Activated naive CD4-positive, alpha-beta T cell treated with anti-CD3 and anti-CD28 coated beads, Interleukin-2, amount 50 U/mL, for 72 hours (primary cell): ENCODE data around the gene ANKRD39. TPM values are rescaled to one million over a fixed set of nuclear protein-coding genes. Genes with fewer than 3 reads are reported as not detected.
"Not testable (repeated sequence)": the region's sequence is repeated elsewhere in the genome, so short reads cannot be mapped to it uniquely, and the experiment has no call there.

Experiments
- ATAC-seq, 2 donors: fragments of 150-1000 bp; cut with Tn5 transposase; 2 replicates each; pipeline ENCODE4 v1.10.0; 2021; ENCODE audit warnings: mild to moderate bottlenecking in 2 of 2, moderate library complexity in 2 of 2
- DNase-seq, 2 donors: peaks; one replicate each; pipeline ENCODE4 v3.0.0; 2021 to 2022; ENCODE audit warnings: low spot score in 2 of 2
- H3K27ac Mint-ChIP-seq, 2 donors: one replicate each; pipeline ENCODE4 v1.8.0; 2022; ENCODE audit warnings: mild to moderate bottlenecking in 2 of 2, mixed read lengths in 2 of 2
- H3K36me3 Mint-ChIP-seq, 2 donors: one replicate each; pipeline ENCODE4 v1.8.0; 2022; ENCODE audit warnings: mixed read lengths in 2 of 2
- H3K9me3 Mint-ChIP-seq, 2 donors: one replicate each; pipeline ENCODE4 v1.8.0; 2022; ENCODE audit warnings: mixed read lengths in 2 of 2
- total RNA-seq, 2 donors: library from RNA; stranded (reverse); gene quantifications; one replicate each; pipeline ENCODE4 v1.2.3, GENCODE V29; 2022

The ANKRD39 gene
- total RNA-seq, 2 donors from 2014 or later = 23.8 to 39.2 TPM

DNA sequence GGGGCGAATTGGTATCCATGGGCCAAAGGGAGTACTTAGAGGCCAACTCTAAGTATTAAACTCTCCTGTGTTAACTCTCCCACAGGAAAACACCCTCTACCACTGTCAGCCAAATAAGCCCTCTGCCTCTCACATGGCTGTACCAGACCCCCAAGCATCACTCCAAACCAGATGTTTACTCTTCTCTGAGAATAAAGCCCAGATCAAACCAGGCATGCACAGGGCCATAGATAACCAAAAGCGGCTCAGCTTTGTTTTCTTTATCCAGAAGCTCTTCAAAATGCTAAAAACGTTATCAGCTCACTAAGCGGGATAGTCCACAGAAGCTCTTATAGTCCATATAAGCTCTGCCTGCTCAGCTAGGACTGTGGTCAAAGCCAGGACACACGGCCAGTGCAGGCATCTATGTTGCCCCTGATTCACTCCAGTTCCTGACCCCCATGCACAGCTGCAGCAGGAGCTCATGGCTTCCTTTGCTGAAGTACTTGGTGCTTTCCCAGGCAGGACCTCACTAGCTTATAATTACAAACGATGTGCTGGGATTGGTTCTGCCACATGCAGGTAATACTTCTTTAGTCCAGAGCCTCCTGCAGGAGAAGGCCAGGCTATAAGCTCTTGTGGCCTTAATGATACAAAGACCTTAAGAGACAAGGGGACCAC is 33.0 kb upstream of the ANKRD39 start:
- no peaks in the 10 kb centered on the region for H3K36me3 Mint-ChIP-seq
- ATAC-seq (no peak), DNase-seq (no peak)
- peak overlapping the region in 1 of 2 donors; percentile 24 for H3K27ac Mint-ChIP-seq
- H3K9me3 Mint-ChIP-seq = no peaks in the 10 kb centered on the region

- DNase-seq (no peak), ATAC-seq (no peak)
- H3K9me3 Mint-ChIP-seq = no peaks in the 10 kb centered on the region
- no peaks in the 10 kb centered on the region for H3K36me3 Mint-ChIP-seq
- H3K27ac Mint-ChIP-seq = no peak overlapping the region
Measured at GRCh38 chr2:96890252-96890651, 32.4 kb upstream of the ANKRD39 start.

DNA sequence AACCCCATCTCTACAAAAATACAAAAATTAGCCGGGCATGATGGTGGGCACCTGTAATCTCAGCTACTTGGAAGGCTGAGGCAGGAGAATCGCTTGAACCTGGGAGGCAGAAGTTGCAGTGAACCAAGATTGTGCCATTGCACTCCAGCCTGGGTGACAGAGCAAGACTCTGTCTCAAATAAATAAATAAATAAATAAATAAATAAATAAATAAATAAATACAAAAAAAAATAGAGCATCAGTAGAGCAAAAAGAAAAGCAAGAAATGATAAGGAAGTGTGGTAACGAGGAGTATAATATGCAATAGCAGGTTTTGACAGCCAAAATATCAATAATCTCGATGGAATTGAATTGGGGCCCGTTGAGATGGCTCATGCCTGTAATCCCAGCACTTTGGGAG is 31.7 kb upstream of the ANKRD39 start:
- H3K36me3 Mint-ChIP-seq, ATAC-seq, DNase-seq, H3K27ac Mint-ChIP-seq, H3K9me3 Mint-ChIP-seq: not testable (repeated sequence)

DNA sequence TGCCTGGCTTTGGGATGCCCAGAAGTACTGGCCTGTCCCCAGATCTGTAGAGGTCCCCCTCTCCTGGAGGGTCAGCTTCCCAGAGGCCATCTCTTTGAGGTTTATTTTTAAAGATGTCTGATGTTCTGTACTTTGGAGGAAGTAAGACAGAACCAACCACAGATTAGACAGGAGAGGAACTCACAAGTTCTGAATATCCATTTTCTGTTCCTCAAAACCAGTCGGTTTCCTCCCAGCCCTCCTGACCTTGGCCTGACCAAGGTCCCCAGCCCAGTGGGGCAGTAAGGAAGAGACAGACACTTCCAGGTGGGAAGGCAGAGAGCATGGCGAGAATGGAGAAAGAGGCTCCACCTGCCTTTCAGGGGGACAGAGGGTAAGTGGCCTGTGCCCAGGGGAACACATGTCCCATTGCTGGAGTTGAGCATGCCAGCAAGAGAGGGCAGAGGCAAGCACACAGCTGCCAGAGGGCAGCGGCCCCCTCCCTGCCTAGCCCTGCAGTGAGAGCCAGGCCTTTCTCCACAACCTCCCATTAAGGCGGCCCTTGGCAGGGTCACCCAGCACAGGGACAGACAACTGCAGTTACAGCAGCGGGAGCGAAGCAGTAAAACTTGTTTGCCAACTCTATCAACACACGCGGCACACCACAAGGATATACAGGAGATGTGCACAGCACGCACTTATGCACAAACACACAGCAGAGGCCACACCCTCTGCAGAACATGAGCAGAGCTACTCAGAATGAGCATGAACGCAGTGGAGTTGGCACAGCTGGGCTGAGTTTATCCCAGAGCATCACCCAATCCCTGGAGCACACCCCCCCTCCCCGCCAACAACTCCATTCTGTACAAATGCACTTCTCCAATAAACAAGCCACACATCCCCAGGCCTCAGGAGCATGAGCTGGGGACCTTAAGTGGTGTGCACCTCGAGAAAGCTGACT is 30.5 kb upstream of the ANKRD39 start:
- ATAC-seq = no peak
- no peak overlapping the region for H3K27ac Mint-ChIP-seq
- no peaks in the 10 kb centered on the region for H3K9me3 Mint-ChIP-seq
- DNase-seq = no peak
- H3K36me3 Mint-ChIP-seq = no peaks in the 10 kb centered on the region

DNA sequence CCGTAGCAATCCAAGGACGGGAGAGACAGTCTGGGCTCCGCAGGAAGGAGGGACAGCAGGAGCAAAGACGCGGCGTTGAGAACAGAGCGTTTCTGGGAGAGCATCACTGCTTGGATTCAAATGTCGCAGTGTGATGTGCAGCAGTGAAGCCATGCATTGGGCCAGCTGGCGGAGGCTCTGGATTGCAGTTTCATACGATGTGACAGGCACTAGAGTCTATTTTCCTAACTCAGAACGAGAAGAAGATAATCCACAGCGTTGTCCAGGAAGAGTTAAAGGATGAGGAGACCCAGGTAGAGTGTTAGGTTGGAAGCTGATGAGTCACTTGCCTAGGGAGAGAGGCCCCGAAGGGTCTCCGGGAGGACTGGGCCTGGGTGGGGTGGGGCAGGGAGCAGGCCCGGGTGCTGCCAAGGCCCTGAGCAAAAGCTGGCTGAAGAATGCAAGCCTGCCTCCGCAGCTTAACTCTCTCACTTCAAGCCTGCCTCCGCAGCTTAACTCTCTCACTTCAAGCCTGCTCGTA is 29.7 kb upstream of the ANKRD39 start:
- Mint-ChIP-seq H3K9me3 (no peaks in the 10 kb centered on the region), H3K36me3 (no peaks in the 10 kb centered on the region), H3K27ac (no peak overlapping the region)
- DNase-seq = no peak
- ATAC-seq = no peak

- no peak for ATAC-seq
- Mint-ChIP-seq H3K36me3 (no peaks in the 10 kb centered on the region), H3K9me3 (no peaks in the 10 kb centered on the region), H3K27ac (peak overlapping the region in 1 of 2 donors; percentile 72)
- no peak for DNase-seq
Measured at GRCh38 chr2:96885432-96886347, 27.9 kb upstream of the ANKRD39 start.

DNA sequence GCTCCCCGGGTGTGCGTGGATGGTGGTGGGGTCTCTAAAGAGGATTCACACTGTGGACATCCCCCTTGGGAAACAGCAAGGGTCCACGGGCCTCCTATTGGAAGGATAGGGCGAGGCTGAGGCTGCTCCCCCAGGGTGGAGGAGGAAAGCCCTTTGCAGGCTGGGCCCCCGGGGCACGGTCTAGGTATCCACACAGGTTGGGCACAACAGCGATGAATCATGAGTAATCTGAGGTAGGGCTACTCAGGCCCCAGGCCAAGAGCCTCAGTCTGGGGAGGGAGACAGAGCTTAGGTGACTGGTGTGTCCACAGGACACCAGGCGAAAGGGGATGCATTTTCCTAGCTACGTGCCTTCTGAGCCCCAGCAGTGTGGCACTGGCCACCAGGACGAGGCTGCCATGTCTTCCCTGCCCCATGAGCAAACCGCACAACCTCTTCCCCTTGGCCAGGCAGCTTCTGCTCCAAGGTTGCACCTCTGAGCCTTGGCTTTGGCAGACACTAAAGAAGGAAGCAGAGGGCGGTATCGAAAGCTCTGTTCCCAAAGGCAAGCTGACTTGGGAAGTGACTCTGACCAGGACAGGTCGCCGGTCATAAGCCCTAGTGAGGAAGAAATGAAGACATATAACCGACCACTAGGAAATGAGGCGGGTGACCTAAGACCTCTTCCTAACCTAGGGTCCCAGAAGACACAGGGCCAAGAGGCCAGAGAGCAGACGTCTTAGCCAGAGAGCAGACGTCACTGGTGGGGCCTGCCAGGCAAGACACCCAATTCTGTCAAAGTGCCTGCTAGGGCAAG is 26.7 kb upstream of the ANKRD39 start:
- DNase-seq = no peak
- no peaks in the 10 kb centered on the region for H3K9me3 Mint-ChIP-seq
- no peak overlapping the region for H3K27ac Mint-ChIP-seq
- ATAC-seq = no peak
- H3K36me3 Mint-ChIP-seq = no peaks in the 10 kb centered on the region

DNA sequence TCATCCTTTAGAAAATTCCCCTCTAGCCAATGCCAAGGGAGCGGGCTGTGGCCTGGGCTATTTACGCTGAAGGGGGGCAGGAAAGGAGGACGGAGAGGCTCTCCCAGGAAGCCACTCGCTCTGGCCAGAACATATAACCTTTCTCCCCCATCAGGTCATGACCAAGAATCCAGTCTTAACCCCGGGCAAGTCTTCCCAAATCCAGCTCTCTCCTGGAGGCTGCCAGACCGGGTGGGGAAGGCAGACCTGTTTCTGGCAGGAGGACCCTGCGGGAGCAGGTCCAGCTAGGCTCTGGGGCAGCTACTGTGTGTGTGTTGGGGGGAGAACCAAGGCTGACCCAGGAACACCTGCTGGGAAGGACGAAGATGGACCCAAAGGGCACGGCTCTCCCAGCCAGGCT is 25.5 kb upstream of the ANKRD39 start:
- Mint-ChIP-seq H3K9me3 (no peaks in the 10 kb centered on the region), H3K27ac (no peak overlapping the region), H3K36me3 (no peaks in the 10 kb centered on the region)
- DNase-seq (no peak), ATAC-seq (no peak)

GRCh38 chr2:96882906-96883305 is 25.1 kb upstream of the ANKRD39 start:
- Mint-ChIP-seq H3K27ac (no peak overlapping the region), H3K36me3 (no peaks in the 10 kb centered on the region), H3K9me3 (no peaks in the 10 kb centered on the region)
- ATAC-seq (no peak), DNase-seq (no peak)

DNA sequence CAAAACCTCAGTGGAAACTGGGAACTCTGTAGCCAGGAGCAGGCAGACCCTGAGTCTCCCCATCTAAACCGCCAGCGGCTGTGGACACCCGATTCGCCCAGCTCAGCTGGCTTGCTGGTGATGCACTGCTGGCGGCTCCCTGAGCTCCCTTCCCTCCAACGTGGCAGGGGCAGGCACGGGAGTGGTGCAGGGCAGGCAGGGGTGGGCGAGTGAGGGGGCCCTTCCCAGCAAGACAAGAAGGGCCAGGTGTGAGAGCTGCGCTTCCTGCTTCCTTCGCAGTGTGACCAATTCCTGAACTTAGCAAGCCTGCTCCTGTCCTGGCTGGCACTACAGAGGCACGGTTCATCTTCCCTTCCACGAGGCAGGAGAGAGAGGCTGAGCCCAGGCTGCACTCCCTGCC is 24.4 kb upstream of the ANKRD39 start:
- H3K36me3 Mint-ChIP-seq = no peaks in the 10 kb centered on the region
- no peaks in the 10 kb centered on the region for H3K9me3 Mint-ChIP-seq
- DNase-seq = no peak
- no peak overlapping the region for H3K27ac Mint-ChIP-seq
- no peak for ATAC-seq

DNA sequence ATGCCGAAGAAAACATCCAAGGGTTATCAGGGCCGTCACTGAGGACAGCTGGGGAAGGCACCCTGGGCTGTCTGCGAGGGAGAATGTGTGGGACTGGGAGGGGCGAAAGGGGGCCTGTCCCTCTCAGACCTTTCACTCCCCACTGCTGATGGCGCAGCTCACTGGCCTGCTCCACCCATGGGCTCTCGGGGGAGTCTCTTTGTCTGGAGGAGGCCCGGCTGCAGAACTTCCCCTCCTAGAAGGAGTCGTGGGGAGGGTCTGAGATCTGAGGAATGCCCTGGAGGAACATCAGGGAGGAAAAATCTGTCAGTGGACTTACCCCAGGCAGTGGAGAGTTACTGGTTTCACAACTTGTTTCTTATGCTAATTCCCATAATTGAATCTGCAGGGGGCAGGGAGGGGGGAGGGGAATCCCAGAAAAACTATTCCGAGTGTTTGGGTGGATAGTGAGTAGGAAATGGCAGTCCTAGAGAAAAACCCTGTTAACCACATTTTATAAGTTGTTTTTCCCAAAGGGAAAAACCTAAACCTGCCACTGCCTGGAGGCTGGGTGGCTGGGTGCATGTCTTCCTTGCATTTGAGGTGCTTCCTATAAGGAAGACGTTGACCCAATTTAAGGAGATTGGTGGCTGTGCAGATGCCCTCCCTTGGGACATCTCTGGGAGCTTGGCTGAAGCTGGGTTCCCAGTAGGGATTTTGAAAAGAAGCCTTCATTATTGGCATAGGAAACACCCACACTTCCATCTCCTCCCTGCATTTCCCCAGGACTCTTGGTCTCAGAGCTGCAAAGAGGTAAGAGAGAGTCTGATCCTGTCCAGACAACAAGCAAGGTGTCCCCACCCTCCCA is 23.8 kb upstream of the ANKRD39 start:
- no peaks in the 10 kb centered on the region for H3K36me3 Mint-ChIP-seq
- H3K27ac Mint-ChIP-seq = no peak overlapping the region
- no peak for ATAC-seq

GRCh38 chr2:96880891-96881273 is 23.1 kb upstream of the ANKRD39 start:
- no peaks in the 10 kb centered on the region for H3K9me3 Mint-ChIP-seq
- no peak for ATAC-seq
- DNase-seq = no peak
- no peaks in the 10 kb centered on the region for H3K36me3 Mint-ChIP-seq
- H3K27ac Mint-ChIP-seq = no peak overlapping the region

More for the DNA sequence above, 23.8 kb upstream of the ANKRD39 start:
- H3K9me3 Mint-ChIP-seq = no peaks in the 10 kb centered on the region
- no peak for DNase-seq

GRCh38 chr2:96879545-96880040 is 21.8 kb upstream of the ANKRD39 start:
- DNase-seq (no peak), ATAC-seq (no peak)
- Mint-ChIP-seq H3K36me3 (no peaks in the 10 kb centered on the region), H3K27ac (no peak overlapping the region), H3K9me3 (no peaks in the 10 kb centered on the region)

GRCh38 chr2:96878796-96879544 is 21.2 kb upstream of the ANKRD39 start:
- no peaks in the 10 kb centered on the region for H3K9me3 Mint-ChIP-seq
- ATAC-seq (no peak), DNase-seq (no peak)
- no peaks in the 10 kb centered on the region for H3K36me3 Mint-ChIP-seq
- no peak overlapping the region for H3K27ac Mint-ChIP-seq
